Measurements from ENCODE around the gene ACTR6. TPM values are rescaled to one million over a fixed set of nuclear protein-coding genes. Genes with fewer than 3 reads are reported as not detected.

Gene ACTR6
- 21.3 and 28.1 TPM in 2 replicates for total RNA-seq

GRCh38 chr12:100200463-100201181, at the start of gene ACTR6:
Gene ACTR6 (plus strand): TSS chr12:100200815. CDS start chr12:100200852, 37 bp downstream.

DNA sequence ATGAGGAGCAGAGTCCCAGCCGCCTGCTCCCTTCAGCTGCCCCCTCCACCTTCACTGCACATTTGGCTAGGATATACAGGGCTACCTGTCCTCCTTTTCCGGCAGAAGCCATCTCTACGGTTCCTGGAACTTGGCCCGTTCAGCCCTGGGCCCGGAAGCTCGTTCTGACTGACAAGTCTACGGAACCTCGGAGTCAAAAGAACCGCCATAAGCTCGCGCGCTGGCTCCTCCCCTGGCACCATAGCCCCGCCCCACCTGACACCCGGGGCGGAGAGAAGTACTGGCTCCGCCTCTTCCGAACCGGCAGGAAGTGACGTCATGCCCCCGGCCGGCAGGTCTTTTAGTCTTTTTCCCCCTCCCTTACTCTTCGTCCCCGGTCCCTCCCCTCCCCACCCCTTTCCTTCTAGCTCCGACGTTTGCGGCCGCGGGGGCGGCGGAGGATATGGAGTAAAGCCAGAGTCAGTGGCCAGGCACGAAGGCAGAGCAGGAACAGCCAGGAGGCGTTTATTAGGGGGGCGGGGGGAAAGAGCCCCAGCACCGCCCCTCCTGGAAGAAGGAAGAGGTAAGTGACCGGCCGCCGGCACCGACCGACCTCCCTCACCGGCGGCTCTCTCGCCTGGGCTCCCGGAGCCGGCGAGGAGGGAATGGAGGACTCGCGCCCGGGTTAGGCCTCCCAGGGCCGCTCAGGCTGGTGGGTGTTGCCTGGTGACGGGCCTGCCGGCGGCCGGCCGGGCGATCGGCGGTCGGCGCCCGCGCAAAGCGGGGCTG, 66.4 kb downstream of the ACTR6 start, which contains the start of the genes DEPDC4 and SCYL2:
Gene DEPDC4 (minus strand): TSS at position 245 of the 768 bp plus-strand sequence. CDS start 3 bp downstream, at position 242.
Gene SCYL2 (plus strand): TSS at position 343 of the 768 bp plus-strand sequence. CDS start 15,794 bp downstream, outside the sequence.

Small RNA genes within 50 kb of the gene (small RNA-seq; reads per million reads assigned to genes)
- gene MIR1827 (not detected), gene RF00019 (not detected), gene RN7SL176P (not detected)

Other genes with a start within 250 kb of the ACTR6 start
- 0.43 and 1.1 TPM in 2 replicates for gene ANKS1B, start 215.9 kb upstream of the ACTR6 start, total RNA-seq
- 37.9 and 39.0 TPM in 2 replicates for gene BLTP3B, start 57.9 kb upstream of the ACTR6 start, total RNA-seq
- gene DEPDC4, start 66.3 kb downstream of the ACTR6 start, total RNA-seq, result 0.22 and 0.40 TPM in 2 replicates
- gene SCYL2, start 66.4 kb downstream of the ACTR6 start, total RNA-seq, result 78.3 and 84.4 TPM in 2 replicates
- gene SLC17A8, start 156.3 kb downstream of the ACTR6 start, total RNA-seq, result not detected in 2 replicates

Data from thoracic aorta endothelial cell (primary cell).